HG02610 (cell line): Measurements from ENCODE around the gene MAN1A2.

Experiments
- ATAC-seq: cut with Tn5 transposase; IDR thresholded peaks from one replicate; pipeline ENCODE4 v1.9.1; 2021; ENCODE audit warnings: mild to moderate bottlenecking, moderate library complexity; ENCODE audit not compliant: unreplicated experiment

The MAN1A2 gene

DNA sequence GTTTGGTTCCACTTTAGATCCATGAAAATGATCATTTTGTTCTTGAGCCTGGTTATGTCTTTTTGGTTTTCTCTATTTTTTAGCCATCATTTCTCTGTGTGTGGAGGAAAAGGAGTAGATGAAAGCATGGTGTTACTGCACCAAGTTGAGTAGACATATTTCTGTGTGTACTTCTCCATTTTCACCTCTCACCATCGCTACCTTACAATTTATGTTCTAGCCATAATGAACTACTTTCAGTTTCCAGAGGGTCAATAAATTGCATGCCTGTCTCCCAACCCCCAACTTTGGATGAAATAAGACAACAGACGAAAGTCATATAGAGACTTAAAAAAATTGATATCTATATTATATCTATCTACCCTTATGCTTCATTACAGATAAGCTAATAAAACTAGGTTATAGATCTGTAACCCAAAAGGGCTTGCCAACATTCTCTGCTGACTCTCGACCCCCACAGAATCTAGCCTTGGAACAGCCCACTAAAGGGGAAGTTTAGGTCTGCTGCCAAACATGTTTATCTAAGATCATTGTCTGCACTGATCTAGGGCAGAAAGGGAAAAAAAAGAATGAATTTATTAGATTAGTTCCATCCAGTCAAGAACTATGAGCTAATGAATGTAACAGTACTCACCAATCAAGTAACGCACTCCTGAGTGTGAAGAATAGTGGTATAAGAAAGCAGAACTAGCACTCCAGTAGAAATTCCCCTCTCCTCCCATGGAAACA is 7.5 kb upstream of the MAN1A2 start:
- no peak for ATAC-seq

DNA sequence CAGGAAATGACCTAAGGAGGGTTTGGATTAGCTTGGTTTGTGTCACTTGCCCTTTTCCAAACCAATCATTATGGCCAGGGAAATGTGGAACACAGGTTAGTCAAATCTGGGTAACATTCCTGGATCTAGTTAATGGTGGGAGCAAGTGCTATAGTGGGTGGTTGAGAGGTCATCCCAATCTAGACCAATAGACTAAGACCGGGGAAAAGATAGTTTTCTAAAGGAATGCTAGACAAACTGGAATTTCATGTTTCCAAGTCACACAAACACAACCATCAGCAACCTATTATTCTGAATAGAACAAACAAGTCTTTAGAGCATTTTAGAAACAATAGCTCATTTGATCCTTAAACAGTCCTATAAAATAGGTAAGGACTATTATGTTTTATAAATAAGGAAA is 4.3 kb upstream of the MAN1A2 start:
- ATAC-seq, result no peak

DNA sequence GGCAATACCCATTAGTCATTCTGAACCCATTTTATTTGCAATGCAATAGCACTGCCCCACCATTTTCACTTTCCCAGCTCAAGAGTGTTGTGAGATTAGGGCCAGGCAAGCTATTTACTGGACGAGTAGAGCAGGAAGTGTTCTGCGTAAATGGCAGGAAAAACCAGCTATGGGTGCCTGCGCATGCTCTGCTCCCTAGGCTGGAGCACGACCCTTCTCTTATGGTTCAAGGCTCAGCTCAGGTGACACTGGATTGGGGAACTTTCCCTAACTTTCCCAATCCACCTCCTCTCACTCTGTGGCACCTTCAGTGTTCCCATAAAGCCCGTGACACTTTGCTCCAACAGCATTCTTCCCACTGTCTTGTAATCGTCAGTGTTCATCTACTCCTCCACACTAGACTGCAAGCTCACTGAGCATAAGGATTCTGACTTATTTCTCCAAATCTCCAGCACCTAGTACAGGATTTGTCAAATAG is 3.6 kb upstream of the MAN1A2 start:
- peak; percentile 18 for ATAC-seq

DNA sequence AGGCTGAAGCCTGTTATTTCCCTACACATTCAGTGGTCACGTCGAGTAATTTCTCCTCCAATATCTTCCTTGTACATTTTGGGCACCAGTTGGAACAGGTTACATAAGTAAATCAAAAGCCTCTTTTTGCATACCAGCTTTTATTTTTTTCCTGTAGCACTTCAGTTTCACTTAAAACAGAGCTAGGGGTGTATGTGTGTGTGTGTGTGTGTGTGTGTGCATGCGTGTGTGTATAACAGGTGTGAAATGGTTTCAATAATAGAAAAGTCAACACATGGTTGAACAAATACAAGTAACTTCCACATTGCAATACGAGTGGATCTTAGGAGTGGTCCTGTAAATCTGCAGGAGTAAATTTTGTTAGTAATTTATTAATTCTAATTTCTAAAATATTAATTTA is 3.0 kb upstream of the MAN1A2 start:
- no peak for ATAC-seq

DNA sequence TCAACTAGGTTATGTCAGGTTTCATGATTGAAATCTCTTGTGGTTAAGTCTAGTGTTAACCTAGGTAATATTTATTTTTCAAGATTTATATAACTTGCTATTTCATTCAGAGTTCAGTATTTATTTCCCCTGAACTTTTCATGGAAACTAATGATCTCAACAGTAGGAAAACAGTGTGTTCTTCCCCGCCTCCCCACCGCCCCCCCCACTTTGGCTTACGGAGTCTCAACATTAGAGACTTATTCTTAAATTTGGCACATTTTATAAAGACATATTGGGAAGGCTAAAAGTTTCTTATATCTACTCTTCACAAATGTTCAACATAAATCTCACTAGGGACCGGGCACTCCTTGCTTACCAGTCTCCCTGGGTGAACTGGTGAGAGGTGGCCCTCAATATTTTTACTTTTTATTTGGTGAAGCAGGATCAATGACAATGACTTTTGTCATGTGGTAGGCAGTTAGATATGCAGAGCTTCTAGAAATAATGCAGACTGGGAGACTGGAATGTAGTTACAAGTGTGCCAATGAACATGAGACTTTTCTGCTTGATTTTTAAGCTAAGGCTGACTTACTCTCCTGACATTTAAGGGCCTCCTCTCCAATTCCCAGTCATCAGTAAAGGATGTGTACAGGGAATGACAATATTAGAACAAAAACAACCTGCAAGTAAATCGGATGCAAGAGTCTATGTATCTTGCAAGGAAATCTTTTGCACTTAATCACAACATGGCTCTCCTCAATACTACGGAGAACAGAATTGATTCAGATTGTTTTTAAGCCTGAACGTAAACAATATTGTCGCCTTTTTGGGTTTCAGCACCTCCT is 1.7 kb upstream of the MAN1A2 start:
- ATAC-seq, result no peak

DNA sequence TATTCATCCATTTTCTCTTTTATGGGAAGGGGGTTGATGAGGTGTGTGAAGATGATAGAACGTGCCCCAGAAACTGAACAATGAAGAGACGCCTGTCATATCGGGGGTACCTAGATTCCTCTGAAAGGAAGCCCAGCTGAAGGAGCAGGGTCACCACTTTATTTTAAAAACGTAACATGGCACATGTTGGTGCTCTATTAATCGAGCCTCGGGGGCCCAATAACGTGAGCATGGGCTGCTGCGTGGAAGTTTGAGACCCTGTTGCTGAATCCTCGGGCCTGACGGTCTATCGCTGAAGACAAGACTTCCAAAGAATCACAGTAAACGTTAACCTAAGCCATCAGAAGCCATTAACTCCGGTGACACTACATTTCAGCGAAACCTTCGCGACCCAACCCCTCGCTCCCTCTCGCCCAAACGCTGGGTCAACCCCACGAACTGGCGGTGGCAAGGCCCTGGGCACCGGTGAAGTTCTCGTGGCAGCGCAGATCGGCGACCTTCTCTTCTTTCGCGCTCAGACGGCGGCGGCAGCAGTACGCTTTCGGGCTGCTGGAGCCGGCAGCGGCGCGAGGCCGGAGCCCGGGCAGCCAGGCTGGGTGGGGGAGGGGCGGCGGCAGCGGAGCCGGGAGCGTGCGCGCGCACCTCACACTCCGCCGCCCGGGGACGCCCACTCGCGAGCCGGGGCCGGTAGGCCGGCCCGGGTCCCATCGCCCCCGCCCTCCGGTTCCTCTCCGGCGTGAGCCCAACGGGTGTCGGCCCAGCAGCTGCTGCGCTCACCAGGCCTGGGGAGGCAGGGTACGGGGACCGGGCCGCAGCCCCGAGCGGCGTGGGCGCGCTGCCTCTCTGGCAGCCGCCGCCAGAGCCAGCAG is 838 bp upstream of the MAN1A2 start:
- ATAC-seq, result peak; percentile 36

DNA sequence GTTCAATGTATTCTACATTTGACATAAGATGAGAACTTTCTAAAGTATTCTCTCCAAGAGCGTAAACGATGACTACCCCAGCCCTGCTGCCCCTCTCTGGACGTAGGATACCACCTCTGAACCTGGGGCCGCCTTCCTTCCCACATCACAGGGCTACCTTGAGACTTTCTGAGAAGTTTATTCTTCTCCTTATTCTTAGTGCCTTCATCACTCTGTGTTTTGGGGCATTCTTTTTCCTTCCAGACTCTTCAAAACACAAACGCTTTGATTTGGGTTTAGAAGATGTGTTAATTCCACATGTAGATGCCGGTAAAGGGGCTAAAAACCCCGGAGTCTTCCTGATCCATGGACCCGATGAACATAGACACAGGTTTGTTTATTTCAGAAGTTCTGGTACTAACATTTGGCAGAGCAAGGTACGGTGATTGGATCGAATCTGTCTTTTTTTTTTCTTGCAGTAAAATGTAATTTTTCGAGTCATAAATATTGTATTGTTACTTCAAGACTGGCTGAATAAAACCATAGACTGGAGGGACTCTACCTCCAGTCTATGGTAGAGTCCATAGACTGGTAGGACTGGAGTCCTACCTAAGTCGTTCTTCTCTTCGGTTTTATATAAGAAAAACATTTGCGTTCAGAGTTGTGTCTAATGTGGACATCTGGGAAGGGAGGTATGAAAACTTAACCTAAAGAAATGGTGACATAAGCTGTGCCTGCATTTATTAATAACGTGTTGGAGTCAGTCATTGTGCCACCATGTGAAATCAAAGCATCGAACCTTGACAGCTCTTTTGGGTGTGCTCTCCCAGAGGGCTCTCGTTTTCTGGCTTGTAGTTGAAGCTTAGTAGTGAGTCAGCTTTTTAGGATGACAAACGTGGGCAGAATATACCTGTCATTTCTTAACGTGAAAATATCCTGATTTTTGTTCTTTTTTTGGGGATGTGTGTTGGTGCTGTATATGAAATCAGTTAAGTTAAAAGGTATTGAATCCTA is 1.2 kb downstream of the MAN1A2 start:
- ATAC-seq, result peak; percentile 19

DNA sequence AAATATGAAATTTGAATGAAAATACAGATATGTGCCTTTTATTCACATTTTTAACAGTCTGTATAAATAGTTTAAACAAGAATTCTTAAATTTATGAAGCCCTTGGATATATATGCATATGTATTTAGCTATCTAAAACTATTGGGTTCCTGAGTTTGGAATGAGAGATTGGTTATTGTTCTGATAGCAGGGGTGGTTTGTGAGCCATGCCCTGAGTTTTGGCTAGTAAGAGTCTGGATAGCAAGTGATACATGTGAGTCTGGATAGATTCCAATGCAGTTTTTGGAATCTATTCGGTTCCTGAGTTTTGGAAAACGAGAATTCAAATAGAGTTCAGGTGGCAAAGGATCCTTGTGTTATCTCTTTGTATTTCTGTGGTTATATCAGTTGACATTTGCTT is 2.8 kb downstream of the MAN1A2 start:
- no peak for ATAC-seq

DNA sequence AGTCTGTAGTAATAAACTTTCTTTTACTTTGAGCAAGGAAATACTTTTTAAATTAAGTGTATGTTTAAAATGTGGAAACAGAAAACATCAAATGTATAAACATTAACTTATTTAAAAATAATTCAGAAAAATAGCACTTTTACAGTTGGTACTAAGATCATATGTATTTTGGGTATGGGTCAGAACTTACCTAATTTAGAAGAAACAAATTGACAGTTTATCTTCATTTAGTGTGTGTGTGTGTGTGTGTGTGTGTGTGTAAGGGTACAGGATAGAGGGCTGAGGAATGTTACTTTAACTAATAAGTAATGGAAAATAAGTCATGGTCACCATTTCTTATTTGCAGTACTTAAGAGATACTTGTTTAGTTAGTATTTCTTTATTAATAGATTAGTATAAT is 3.3 kb downstream of the MAN1A2 start:
- no peak for ATAC-seq

DNA sequence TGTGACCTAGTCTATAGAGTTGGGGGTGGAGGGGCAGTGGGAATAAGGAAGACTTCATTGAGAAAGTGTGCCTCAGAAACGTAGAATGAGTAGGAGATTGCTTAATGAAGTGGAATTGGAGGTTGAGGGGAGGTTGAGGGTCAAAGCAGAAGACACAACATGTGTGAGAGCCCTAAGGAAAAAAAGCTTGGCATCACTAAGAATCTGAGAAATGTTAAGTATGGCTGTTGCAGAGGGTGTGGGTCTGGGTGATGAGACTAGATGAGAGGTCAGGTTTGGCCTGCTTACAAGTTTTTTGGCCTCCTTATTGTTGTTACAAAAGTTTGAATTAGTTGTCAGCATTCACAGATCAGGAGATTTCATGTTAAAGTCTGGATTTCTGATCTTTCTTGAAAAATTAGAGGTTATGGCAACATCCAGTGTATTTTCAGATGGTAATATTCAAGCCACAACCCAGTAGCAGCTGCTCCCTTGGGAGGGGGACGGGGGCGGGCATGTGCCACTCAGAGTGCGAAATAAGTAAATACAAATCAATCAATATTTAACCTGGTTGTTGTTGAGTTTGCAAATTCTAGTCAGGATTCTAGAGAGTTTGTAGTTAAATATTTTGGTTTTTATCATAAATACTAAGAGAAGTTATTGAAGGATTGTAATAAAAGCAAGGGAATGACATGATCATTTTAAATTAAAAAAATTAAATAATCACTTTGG is 4.3 kb downstream of the MAN1A2 start:
- ATAC-seq, result no peak

DNA sequence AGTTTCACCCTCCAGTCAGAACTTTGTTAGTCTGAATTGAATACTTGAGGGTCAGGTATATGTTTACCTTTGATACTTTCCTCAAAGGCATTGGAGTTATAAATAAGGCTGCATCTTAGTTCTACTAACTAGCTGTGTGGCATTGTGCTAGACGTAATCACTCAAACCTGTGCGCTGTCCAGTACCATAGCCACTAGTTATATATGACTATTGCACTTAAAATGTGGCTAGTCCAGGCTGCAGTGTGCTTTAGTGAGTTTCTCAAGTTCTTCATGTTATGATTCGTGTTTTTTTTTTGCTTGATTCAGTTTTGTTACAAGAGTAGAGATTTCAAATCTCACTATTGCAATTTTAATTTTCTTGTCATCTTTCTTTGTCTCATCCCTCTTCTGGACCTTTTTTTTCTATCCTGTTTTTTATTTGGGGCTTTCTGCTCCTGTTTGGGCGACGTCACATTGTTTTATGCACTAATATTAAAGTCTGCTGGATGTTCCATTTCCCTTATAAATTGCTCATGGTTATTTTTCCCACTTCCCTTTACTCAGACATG is 5.7 kb downstream of the MAN1A2 start:
- ATAC-seq, result no peak

DNA sequence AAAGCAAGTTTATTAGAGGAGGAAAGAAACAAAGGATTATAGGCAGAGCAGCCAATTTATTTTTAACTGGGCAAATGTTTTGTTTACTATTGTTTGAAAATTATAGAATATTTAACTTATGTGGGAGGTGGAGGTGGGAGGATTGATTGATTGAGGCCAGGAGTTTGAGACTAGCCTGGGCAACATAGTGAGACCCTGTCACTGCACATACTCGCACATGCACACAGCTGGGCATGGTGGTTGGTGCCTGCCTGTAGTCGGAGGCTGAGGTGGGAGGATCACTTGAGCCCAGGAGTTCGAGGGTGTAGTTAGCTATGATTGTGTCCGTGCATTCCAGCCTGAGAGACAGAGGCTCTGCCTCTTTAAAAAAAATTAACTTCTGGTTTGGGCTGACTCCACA is 6.7 kb downstream of the MAN1A2 start:
- ATAC-seq, result no peak

DNA sequence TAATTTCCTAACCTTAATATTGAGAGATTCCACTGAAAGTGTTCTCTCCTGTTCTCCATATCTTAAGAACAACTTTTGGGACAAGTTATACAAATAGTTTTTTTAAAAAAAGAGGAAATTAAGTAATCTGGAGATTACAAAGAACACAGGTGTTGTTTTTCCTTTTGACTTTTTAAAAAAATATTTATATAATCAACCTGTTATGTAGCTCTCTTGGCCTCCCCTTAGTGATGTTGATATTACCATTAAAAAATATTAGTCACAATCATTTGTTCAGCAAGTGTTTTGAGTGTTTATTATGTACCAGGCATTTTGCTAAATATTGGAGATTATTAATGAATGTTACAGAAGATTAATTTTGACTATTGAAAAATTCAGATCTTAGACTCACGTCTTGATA is 8.1 kb downstream of the MAN1A2 start:
- ATAC-seq, result no peak

DNA sequence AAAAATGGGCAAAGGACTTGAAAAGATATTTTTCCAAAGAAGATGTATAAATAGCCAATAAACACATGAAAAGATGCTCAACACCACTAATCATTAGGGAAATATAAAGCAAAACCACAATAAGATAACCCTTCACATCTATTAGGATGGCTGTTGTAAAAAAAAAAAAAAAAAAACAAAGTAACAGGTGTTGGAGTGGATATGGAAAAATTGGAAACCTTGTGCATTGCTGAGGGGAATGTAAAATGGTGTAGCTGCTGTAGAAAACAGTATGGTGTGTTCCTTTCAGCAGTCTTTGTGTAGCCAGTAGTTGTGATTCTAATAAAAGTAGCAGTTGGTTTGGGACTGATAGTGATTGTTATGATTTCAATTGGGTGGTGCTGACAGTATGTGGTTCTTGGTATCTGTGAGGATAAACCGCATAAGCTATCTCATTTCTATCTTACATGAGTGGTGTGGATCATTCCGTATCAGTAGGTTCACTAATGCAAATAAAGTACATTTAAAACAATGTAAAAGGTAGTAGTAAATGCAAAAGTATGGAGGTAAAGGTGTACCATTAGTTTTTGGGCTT is 19.9 kb downstream of the MAN1A2 start:
- no peak for ATAC-seq

DNA sequence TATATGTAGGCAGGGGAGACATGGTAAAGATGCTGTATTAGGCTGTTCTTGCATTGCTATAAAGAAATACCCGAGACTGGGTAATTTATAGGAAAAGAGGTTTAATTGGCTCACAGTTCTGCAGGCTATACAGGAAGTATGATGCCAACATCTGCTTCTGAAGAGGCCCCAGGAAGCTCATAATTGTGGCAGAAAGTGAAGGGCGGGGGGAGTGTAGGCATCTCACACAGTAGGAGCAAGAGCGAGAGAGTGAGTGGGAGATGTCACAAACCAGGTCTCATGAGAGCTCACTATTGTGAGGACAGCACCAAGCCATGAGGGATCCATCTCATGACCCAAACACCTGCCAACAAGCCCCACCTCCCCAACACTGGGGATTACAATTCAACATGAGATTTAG is 21.1 kb downstream of the MAN1A2 start:
- no peak for ATAC-seq

DNA sequence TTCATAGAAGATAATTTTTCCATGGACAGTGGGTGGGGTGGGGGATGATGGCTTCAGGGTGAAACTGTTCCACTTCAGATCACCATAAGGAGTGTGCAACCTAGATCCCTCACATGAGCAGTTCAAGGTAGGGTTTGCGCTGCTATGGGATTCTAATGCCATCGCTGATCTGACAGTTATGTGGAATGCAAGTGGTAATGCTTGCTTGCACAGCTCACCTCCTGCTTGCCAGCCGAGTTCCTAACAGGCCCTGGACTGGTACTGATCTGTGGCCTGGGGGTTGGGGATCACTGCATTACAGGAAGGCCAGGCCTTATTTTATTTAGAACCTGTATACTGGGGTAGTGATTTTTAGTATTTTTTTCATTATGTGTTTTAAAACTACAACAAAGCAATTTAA is 22.0 kb downstream of the MAN1A2 start:
- ATAC-seq, result no peak

DNA sequence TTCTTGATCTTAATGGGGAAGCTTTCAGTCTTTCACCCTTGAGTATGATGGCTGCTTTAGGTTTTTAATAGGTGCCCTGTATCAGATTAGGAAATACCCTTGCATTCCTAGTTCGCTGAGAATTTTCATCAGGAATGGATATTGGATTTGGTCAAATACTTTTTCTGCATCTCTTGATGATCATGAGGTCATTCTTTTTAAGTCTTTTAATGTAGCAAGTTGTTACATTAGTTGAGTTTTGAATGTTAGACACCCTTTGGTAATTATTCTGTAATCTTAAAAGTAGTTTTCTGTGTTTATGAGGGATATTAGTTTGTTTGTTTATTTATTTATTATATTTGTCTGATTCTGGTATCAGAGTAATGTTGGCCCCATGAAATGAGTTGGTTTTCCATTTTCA is 22.5 kb downstream of the MAN1A2 start:
- ATAC-seq, result no peak

DNA sequence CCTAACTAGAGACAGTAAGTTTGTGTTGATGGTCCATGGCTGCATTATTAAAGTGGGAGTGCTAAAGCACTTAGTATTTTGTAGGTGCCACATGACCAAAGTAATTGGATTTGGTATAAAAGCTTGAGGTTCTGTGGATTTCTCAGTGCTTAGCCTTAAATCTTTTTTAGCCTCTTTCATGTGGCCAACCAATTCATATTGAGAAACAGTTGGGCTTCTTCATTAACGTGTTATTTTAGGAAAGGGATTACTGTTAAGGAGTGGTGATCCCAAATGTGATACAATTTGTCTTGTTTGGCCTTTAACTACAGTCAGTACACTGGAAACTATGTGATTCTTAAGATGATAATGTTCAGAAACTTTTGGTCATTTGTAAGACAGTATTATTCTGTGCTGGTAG is 25.5 kb downstream of the MAN1A2 start:
- ATAC-seq, result no peak

DNA sequence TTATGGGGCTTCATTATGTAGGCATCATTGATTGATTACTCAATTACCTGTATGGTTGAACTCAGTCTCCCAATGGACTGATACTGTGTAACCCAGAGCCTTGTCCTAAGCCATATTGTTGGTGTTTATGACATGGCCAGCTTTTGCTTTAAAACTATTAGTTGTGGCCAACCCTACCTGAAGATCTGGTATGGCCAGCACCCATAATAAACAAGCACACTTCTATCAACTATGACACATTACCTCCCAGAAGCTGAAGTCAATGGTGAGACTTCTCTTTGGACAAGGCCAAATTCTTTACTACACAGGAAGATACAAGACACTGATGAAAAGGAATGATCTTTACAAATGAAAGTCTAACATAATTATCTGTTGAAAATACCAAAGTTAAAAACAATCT is 28.8 kb downstream of the MAN1A2 start:
- no peak for ATAC-seq
